ENCODE data around the gene RHOG.

DNA sequence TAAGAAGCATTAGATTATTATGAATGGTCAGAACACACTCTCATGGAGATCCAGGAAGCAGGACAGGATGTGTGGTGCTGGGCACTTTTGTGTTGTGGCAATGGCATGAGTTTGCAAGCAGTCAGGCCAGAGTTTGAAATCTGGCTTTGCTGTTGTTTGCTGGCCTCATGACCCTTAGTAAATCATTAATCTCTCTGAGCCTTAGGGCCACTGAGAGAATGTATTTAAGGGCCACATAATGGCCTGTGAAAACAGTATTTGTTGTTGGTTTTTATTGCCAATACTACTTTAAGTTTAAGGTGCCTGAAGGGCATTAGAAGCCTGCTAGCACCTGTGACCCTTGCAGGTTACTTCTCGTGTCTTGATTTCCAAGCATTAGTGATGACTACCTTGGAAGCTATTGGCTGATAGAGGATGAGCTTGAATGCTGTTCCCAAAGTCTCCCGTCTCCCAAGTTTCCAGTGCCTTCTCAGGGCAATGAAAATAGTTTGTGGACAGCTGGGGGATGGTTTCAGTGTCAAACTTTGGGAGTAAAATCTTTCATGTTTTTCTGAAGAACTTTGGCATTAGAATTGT is 39.3 kb upstream of the RHOG start:
- TF ChIP-seq, protein P1, sequence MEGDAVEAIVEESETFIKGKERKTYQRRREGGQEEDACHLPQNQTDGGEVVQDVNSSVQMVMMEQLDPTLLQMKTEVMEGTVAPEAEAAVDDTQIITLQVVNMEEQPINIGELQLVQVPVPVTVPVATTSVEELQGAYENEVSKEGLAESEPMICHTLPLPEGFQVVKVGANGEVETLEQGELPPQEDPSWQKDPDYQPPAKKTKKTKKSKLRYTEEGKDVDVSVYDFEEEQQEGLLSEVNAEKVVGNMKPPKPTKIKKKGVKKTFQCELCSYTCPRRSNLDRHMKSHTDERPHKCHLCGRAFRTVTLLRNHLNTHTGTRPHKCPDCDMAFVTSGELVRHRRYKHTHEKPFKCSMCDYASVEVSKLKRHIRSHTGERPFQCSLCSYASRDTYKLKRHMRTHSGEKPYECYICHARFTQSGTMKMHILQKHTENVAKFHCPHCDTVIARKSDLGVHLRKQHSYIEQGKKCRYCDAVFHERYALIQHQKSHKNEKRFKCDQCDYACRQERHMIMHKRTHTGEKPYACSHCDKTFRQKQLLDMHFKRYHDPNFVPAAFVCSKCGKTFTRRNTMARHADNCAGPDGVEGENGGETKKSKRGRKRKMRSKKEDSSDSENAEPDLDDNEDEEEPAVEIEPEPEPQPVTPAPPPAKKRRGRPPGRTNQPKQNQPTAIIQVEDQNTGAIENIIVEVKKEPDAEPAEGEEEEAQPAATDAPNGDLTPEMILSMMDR (IDR thresholded peaks at IDR 0.05), result no peak
- peak; percentile 71 for TF ChIP-seq POLR2A (IDR thresholded peaks at IDR 0.05)
